Endothelial cell of umbilical vein (primary cell): Measurements from ENCODE around the gene AP1G2. TPM values are rescaled to one million over a fixed set of nuclear protein-coding genes. Genes with fewer than 3 reads are reported as not detected.

ENCODE experiments used
- BruUV-seq: library from RNA; stranded (reverse); fragments of 400-500 nt; replicated peaks from 2 replicates; lab custom pipeline; 2021; lab: Mats Ljungman, UMichigan
- CTCF ChIA-PET: fragments of 300-600, 350-600 bp; sonication (Branson Sonifier 250); formaldehyde crosslinking; loops from one replicate; lab custom pipeline; 2021; ENCODE audit warnings: antibody characterized with exemption, inconsistent platforms; lab: Charles Lee
- POLR2A ChIA-PET: fragments of 300-600, 350-600 bp; sonication (Branson Sonifier 250); formaldehyde crosslinking; loops from one replicate; lab custom pipeline; 2021; ENCODE audit warnings: antibody characterized with exemption, inconsistent platforms; lab: Charles Lee
- DNase-seq: peaks from one replicate; pipeline ENCODE4 v3.0.0-alpha.2; 2011; ENCODE audit warnings: low read depth, low spot score
- FAIRE-seq: peaks from 2 replicates; lab custom pipeline; 2011; peaks lifted over from hg19 to GRCh38; lab: Jason Lieb, UNC
- H2AFZ ChIP-seq: 2 replicates; pipeline ENCODE4 v1.6.0; 2012; ENCODE audit warnings: low read depth, low read length, control low read depth, inconsistent platforms
- H3K27ac ChIP-seq: 2 replicates; pipeline ENCODE4 v1.5.1; 2011; ENCODE audit warnings: low read depth, mild to moderate bottlenecking, control low read depth, low read length, moderate library complexity; ENCODE audit not compliant: insufficient read depth
- H3K27me3 ChIP-seq, 2 experiments: 2 replicates each; pipeline versions ENCODE4 v1.6.0 to v1.6.1; 2011; ENCODE audit warnings: low read length in 2 of 2, mixed read lengths in 1 of 2; ENCODE audit not compliant: control insufficient read depth in 2 of 2, insufficient read depth in 2 of 2
- H3K36me3 ChIP-seq, 2 experiments: 2 replicates in 1 of 2; 3 replicates in 1 of 2; pipeline ENCODE4 v1.5.1; 2011; ENCODE audit warnings: low read length in 2 of 2, mild to moderate bottlenecking in 1 of 2, moderate library complexity in 1 of 2; ENCODE audit not compliant: control insufficient read depth in 2 of 2, insufficient read depth in 2 of 2; ENCODE audit errors: extremely low read depth in 1 of 2
- H3K4me1 ChIP-seq: 3 replicates; pipeline ENCODE4 v1.5.1; 2011; ENCODE audit warnings: mild to moderate bottlenecking, low read length; ENCODE audit not compliant: control insufficient read depth, insufficient read depth; ENCODE audit errors: extremely low read depth
- H3K4me2 ChIP-seq: 2 replicates; pipeline ENCODE4 v1.6.1; 2011; ENCODE audit warnings: low read length, control low read depth, mixed read lengths; ENCODE audit not compliant: insufficient read depth
- H3K4me3 ChIP-seq, 3 experiments: fragments of 200-600 bp in 1 of 3; sonication (generic), shearing (Covaris generic) in 1 of 3; replicated peaks in 1 of 3; 2 replicates each; pipeline ENCODE4 v1.5.1; 2011 to 2016; ENCODE audit warnings: control low read depth in 3 of 3, low read length in 3 of 3, mild to moderate bottlenecking in 2 of 3, inconsistent platforms in 1 of 3, low read depth in 1 of 3, moderate library complexity in 1 of 3; ENCODE audit not compliant: insufficient read depth in 1 of 3
- H3K79me2 ChIP-seq: 2 replicates; pipeline ENCODE4 v1.6.0; 2012; ENCODE audit warnings: low read length, inconsistent platforms; ENCODE audit not compliant: control insufficient read depth, insufficient read depth
- H3K9ac ChIP-seq: replicated peaks from 2 replicates; pipeline ENCODE3; 2011; ENCODE audit warnings: low read length, control low read depth; ENCODE audit not compliant: insufficient read depth; ENCODE audit errors: extremely low read depth
- H3K9me1 ChIP-seq: replicated peaks from 3 replicates; pipeline ENCODE4 v1.6.0; 2011; ENCODE audit warnings: mild to moderate bottlenecking, low read length; ENCODE audit not compliant: control insufficient read depth, insufficient read depth; ENCODE audit errors: extremely low read depth
- H3K9me3 ChIP-seq: replicated peaks from 2 replicates; pipeline ENCODE4 v1.5.1; 2012; ENCODE audit warnings: low read length, inconsistent platforms; ENCODE audit not compliant: control insufficient read depth, insufficient read depth
- H4K20me1 ChIP-seq: replicated peaks from 2 replicates; pipeline ENCODE3; 2011; ENCODE audit warnings: mild to moderate bottlenecking, low read length; ENCODE audit not compliant: control insufficient read depth, insufficient read depth; ENCODE audit errors: extremely low read depth
- FOS ChIP-seq: IDR thresholded peaks from 2 replicates; pipeline ENCODE4 v1.6.1; 2011; ENCODE audit warnings: mild to moderate bottlenecking, low read length, moderate library complexity, borderline replicate concordance; ENCODE audit not compliant: insufficient read depth
- JUN ChIP-seq: IDR thresholded peaks from 2 replicates; pipeline ENCODE4 v1.6.1; 2011; ENCODE audit warnings: borderline replicate concordance, low read depth; ENCODE audit not compliant: insufficient read length, insufficient read depth
- POLR2A ChIP-seq: IDR thresholded peaks from 2 replicates; pipeline ENCODE4 v1.6.1; 2012; ENCODE audit warnings: low read depth, mild to moderate bottlenecking, control low read depth, low read length
- POLR2AphosphoS5 ChIP-seq: IDR thresholded peaks from 2 replicates; pipeline ENCODE4 v1.6.1; 2012; ENCODE audit warnings: low read depth, mild to moderate bottlenecking, control low read depth, low read length, moderate library complexity; ENCODE audit not compliant: insufficient read depth
- dilution Hi-C: fragments of 300-500 bp; cut with MboI; formaldehyde crosslinking; loops from one replicate; pipeline ENCODE4 v1.15.0; 2019; ENCODE audit warnings: low sequenced_read_pairs; ENCODE audit not compliant: extremely low pct_ligation_motif_present
- intact Hi-C: fragments of 100-400 bp; cut with micrococcal nuclease; formaldehyde crosslinking; loops from one replicate; pipeline ENCODE4 v1.10.0; 2022
- polyA plus RNA-seq, 4 experiments: library from polyadenylated mRNA; depleted of rRNA in 3 of 4; stranded (reverse) in 3 of 4; unstranded in 1 of 4; fragments of >200 nt; gene quantifications; 2 replicates each; pipeline versions ENCODE4 v1.2.1 to v1.2.3, GENCODE V29; 2011 to 2012; ENCODE audit warnings: missing spikeins in 1 of 4
- total RNA-seq: library from RNA; stranded (reverse); gene quantifications from 2 replicates; pipeline ENCODE4 v1.2.3, GENCODE V29; 2021
- TF ChIP-seq, protein P1 (sequence below), 2 donors: IDR thresholded peaks; 1 replicate in 1 of 2; 2 replicates in 1 of 2; pipeline ENCODE4 v1.5.1; 2011; ENCODE audit warnings: low read length in 2 of 2, mild to moderate bottlenecking in 2 of 2, moderate library complexity in 2 of 2, control low read depth in 1 of 2, inconsistent platforms in 1 of 2, low read depth in 1 of 2; ENCODE audit not compliant: insufficient read depth in 1 of 2; ENCODE audit errors: extremely low read depth in 1 of 2
- TF ChIP-seq, protein P2 (sequence below): IDR thresholded peaks from 2 replicates; pipeline ENCODE4 v1.6.1; 2011; ENCODE audit not compliant: insufficient read depth, insufficient read length

AP1G2 gene
- total and polyA plus RNA-seq, 2 donors (not counting 3 experiments of a cell fraction or from before 2014, with no cell fraction given), result 39.0 to 55.8 TPM

DNA sequence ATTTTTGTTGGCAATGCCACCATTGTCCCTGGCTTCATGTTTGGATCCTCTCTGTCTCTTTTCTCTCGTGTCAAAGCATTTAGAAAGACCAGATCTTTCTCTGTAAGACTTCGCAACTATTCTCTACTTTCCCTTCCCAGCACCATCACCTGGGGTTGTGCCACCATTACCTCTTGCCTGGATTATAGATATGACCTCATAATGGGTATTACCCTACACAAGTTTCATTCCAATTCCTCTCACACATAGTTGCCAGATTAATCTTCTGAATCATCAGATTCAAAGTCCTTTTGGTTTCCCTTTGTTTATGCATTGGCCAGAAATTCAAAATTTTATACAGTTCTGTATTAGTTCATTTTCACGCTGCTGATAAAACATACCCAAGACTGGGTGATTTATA is 41.4 kb upstream of the AP1G2 start:
- DNase-seq (no peak), FAIRE-seq (no peak)
- Histone ChIP-seq H2AFZ (no peak overlapping the region), H3K79me2 (no peaks in the 10 kb centered on the region), H3K4me3 (no peak overlapping the region), H3K4me2 (no peak overlapping the region), H3K9ac (no peak overlapping the region), H4K20me1 (no peaks in the 10 kb centered on the region), H3K36me3 (no peaks in the 10 kb centered on the region), H3K9me3 (no peaks in the 10 kb centered on the region), H3K9me1 (no peaks in the 10 kb centered on the region), H3K27me3 (no peaks in the 10 kb centered on the region), H3K27ac (no peak overlapping the region), H3K4me1 (no peaks in the 10 kb centered on the region)
- dilution Hi-C loops, result no loop called here
- ChIA-PET CTCF (interaction anchor here (4.0 kb wide), 1 partner anchor 23 kb away, joined by 20 read pairs; no protein-coding TSS in a partner anchor), POLR2A (no interaction called here)
- BruUV-seq, result no TSS peak
- TF ChIP-seq, protein P1, sequence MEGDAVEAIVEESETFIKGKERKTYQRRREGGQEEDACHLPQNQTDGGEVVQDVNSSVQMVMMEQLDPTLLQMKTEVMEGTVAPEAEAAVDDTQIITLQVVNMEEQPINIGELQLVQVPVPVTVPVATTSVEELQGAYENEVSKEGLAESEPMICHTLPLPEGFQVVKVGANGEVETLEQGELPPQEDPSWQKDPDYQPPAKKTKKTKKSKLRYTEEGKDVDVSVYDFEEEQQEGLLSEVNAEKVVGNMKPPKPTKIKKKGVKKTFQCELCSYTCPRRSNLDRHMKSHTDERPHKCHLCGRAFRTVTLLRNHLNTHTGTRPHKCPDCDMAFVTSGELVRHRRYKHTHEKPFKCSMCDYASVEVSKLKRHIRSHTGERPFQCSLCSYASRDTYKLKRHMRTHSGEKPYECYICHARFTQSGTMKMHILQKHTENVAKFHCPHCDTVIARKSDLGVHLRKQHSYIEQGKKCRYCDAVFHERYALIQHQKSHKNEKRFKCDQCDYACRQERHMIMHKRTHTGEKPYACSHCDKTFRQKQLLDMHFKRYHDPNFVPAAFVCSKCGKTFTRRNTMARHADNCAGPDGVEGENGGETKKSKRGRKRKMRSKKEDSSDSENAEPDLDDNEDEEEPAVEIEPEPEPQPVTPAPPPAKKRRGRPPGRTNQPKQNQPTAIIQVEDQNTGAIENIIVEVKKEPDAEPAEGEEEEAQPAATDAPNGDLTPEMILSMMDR (IDR thresholded peaks at IDR 0.05; ENCODE audit: extremely low read depth in 1 of 2, insufficient read depth in 1 of 2, low read depth in 1 of 2, low read length in 2 of 2), result no peak
- TF ChIP-seq, protein P2, sequence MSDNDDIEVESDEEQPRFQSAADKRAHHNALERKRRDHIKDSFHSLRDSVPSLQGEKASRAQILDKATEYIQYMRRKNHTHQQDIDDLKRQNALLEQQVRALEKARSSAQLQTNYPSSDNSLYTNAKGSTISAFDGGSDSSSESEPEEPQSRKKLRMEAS, result no peak
- no peak for TF ChIP-seq POLR2A
- intact Hi-C loops, result no loop called here

DNA sequence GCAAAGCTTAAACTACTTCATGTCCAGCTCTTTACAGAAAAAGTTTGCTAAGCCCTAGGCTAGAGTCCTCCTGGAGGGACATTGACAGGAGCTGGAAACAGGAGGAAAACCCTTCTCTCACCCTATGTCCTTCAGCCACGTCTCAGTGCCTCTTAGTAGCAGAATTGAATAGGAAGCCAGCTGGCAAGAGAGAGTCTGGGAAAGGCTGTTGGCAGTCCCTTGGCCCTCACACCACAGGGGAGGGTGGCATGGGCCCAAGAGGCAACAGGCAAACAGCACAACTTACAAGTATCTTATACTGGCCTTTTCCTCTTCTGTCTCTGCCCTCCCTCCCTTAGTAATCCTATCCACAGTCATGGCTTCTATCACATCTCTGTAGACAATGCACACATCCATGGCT is 40.9 kb upstream of the AP1G2 start:
- no peaks in the 10 kb centered on the region for H3K4me1 ChIP-seq
- no peak overlapping the region for H3K9ac ChIP-seq
- CTCF ChIA-PET, result interaction anchor here (4.0 kb wide), 1 partner anchor 24 kb away, joined by 20 read pairs; no protein-coding TSS in a partner anchor
- FAIRE-seq, result no peak
- no peak for DNase-seq
- dilution Hi-C loops (no loop called here), intact Hi-C loops (no loop called here)
- no peak overlapping the region for H3K27ac ChIP-seq
- H3K9me3 ChIP-seq, result no peaks in the 10 kb centered on the region
- no peaks in the 10 kb centered on the region for H3K79me2 ChIP-seq
- no peak overlapping the region for H2AFZ ChIP-seq
- no peak overlapping the region for H3K4me3 ChIP-seq
- H3K36me3 ChIP-seq, result no peaks in the 10 kb centered on the region
- no peaks in the 10 kb centered on the region for H3K9me1 ChIP-seq
- POLR2A ChIA-PET, result no interaction called here
- no peaks in the 10 kb centered on the region for H4K20me1 ChIP-seq
- no peaks in the 10 kb centered on the region for H3K27me3 ChIP-seq
- no peak overlapping the region for H3K4me2 ChIP-seq
- BruUV-seq, result no TSS peak
- TF ChIP-seq, protein P2, result no peak
- TF ChIP-seq POLR2A, result no peak
- TF ChIP-seq FOS, result no peak
- no peak for TF ChIP-seq JUN
- no peak for TF ChIP-seq POLR2AphosphoS5
